Stomach (tissue), 4 donors: ENCODE results near the gene DDX51.

ENCODE experiments used
- EP300 ChIP-seq: sonication (generic); formaldehyde crosslinking; IDR thresholded peaks from one replicate; pipeline ENCODE4 v1.6.1; 2017; ENCODE audit warnings: antibody characterized with exemption
- POLR2A ChIP-seq, 4 donors: fragments of 450-650 bp; IDR thresholded peaks; one replicate each; pipeline ENCODE4 v1.6.1; 2016; ENCODE audit warnings: antibody characterized with exemption in 4 of 4, control low read depth in 2 of 4, mild to moderate bottlenecking in 1 of 4, moderate library complexity in 1 of 4
- POLR2AphosphoS5 ChIP-seq, 3 donors: sonication (generic); formaldehyde crosslinking; IDR thresholded peaks; one replicate each; pipeline ENCODE4 v1.6.1; 2016; ENCODE audit warnings: antibody characterized with exemption in 3 of 3
- TF ChIP-seq, protein P1 (sequence below), 7 experiments: fragments of 450-650 bp in 4 of 7; fragments of 200-600 bp in 3 of 7; sonication (generic) in 3 of 7; IDR thresholded peaks; one replicate each; pipeline ENCODE4 v1.5.1; 2016 to 2019; ENCODE audit warnings: antibody characterized with exemption in 7 of 7, control low read depth in 2 of 7, mild to moderate bottlenecking in 1 of 7

DNA sequence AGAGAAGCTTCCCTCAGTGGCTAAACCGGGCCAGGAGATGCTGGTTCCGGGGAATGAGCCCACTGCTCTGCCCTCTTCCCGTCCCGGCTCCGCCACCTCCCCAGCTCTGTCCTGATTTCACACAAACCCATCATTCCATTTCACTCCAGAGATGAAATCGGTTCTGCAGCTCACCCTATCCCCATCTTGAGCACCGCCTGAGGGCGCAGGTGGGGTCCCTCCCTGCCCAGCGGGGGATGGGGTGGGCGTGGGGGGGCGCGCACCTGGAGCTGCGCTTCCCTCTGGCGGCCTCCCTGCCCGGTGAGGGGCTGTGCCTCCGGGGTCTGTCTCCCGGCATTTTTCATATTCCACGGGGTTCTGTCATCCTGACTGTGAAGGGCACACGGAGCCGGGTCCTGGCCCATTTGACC is 44.8 kb upstream of the DDX51 start:
- TF ChIP-seq, protein P1, sequence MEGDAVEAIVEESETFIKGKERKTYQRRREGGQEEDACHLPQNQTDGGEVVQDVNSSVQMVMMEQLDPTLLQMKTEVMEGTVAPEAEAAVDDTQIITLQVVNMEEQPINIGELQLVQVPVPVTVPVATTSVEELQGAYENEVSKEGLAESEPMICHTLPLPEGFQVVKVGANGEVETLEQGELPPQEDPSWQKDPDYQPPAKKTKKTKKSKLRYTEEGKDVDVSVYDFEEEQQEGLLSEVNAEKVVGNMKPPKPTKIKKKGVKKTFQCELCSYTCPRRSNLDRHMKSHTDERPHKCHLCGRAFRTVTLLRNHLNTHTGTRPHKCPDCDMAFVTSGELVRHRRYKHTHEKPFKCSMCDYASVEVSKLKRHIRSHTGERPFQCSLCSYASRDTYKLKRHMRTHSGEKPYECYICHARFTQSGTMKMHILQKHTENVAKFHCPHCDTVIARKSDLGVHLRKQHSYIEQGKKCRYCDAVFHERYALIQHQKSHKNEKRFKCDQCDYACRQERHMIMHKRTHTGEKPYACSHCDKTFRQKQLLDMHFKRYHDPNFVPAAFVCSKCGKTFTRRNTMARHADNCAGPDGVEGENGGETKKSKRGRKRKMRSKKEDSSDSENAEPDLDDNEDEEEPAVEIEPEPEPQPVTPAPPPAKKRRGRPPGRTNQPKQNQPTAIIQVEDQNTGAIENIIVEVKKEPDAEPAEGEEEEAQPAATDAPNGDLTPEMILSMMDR (IDR thresholded peaks at IDR 0.05): no peak
- no peak for TF ChIP-seq POLR2A (IDR thresholded peaks at IDR 0.05)
- no peak for TF ChIP-seq EP300
- TF ChIP-seq POLR2AphosphoS5 (IDR thresholded peaks at IDR 0.05): no peak
